SU-DHL-6 (cell line): ENCODE data around the gene DYNC1I2.
A peak's percentile ranks its signal among the peaks of the same experiment; 100 is the strongest.

Experiments used
- H2AFZ ChIP-seq: fragments of 200-600 bp; sonication (generic); 2 replicates; pipeline ENCODE4 v1.6.1; 2014; ENCODE audit warnings: low read depth, mild to moderate bottlenecking, moderate library complexity, mixed read lengths, antibody characterized with exemption, low read length; ENCODE audit not compliant: severe bottlenecking
- H3F3A ChIP-seq: fragments of 200-600 bp; shearing (Covaris generic); 2 replicates; pipeline ENCODE4 v1.6.0; 2016; ENCODE audit warnings: antibody characterized with exemption, mild to moderate bottlenecking; ENCODE audit not compliant: insufficient read depth
- H3K27ac ChIP-seq: fragments of 200-600 bp; sonication (generic); 2 replicates; pipeline ENCODE4 v1.5.1; 2016; ENCODE audit warnings: low read depth, mild to moderate bottlenecking, low read length, moderate library complexity, mixed read lengths
- H3K27me3 ChIP-seq: fragments of 200-600 bp; sonication (generic), shearing (Covaris generic); 2 replicates; pipeline ENCODE4 v1.6.0; 2014; ENCODE audit warnings: mild to moderate bottlenecking, low read length
- H3K36me3 ChIP-seq: fragments of 200-600 bp; sonication (generic); 2 replicates; pipeline ENCODE4 v1.6.1; 2014; ENCODE audit warnings: mild to moderate bottlenecking, low read length, mixed read lengths
- H3K4me2 ChIP-seq: fragments of 300-600, 200-600 bp; shearing (Covaris generic), sonication (generic); 2 replicates; pipeline ENCODE4 v1.6.0; 2014; ENCODE audit warnings: low read length, low read depth, mild to moderate bottlenecking; ENCODE audit not compliant: poor library complexity, severe bottlenecking
- H3K4me3 ChIP-seq: fragments of 200-600 bp; sonication (generic); 2 replicates; pipeline ENCODE4 v1.5.1; 2014; ENCODE audit warnings: antibody characterized with exemption, low read length, mild to moderate bottlenecking, mixed read lengths; ENCODE audit not compliant: insufficient read depth, poor library complexity, severe bottlenecking
- H3K79me2 ChIP-seq: fragments of 200-600 bp; sonication (generic); 2 replicates; pipeline ENCODE4 v1.6.1; 2014; ENCODE audit warnings: mild to moderate bottlenecking, low read length, moderate library complexity; ENCODE audit not compliant: insufficient read depth
- H3K9ac ChIP-seq: fragments of 200-600 bp; sonication (generic); 2 replicates; pipeline ENCODE4 v1.7.0; 2014; ENCODE audit warnings: mild to moderate bottlenecking, low read length
- H3K9me2 ChIP-seq: fragments of 200-600 bp; sonication (generic); replicated peaks from 2 replicates; pipeline ENCODE4 v1.6.1; 2014; ENCODE audit warnings: low read length; ENCODE audit not compliant: insufficient read depth
- H3K9me3 ChIP-seq: fragments of 200-600 bp; sonication (generic); 2 replicates; pipeline ENCODE4 v1.6.1; 2014; ENCODE audit warnings: low read length, mixed read lengths; ENCODE audit not compliant: insufficient read depth
- H4K20me1 ChIP-seq: fragments of 200-600 bp; sonication (generic); 2 replicates; pipeline ENCODE4 v1.6.1; 2014; ENCODE audit warnings: low read depth, mild to moderate bottlenecking, antibody characterized with exemption, low read length, moderate library complexity, mixed read lengths
- CTCF ChIP-seq: fragments of 200-600 bp; sonication (generic); IDR thresholded peaks from one replicate; pipeline ENCODE4 v1.5.1; 2017; ENCODE audit warnings: antibody characterized with exemption, mild to moderate bottlenecking, low read length, moderate library complexity; ENCODE audit not compliant: insufficient read depth, poor library complexity, severe bottlenecking
- EZH2phosphoT487 ChIP-seq: fragments of 200-600 bp; sonication (generic), shearing (Covaris generic); conservative IDR thresholded peaks from 2 replicates; pipeline ENCODE4 v1.6.1; 2018; ENCODE audit warnings: mild to moderate bottlenecking, antibody characterized with exemption, low read length, moderate library complexity, mixed read lengths

DYNC1I2 gene

GRCh38 chr2:171703574-171704347 is 16.5 kb downstream of the DYNC1I2 start:
- H3K27me3 ChIP-seq: no peaks in the 10 kb centered on the region
- H4K20me1 ChIP-seq: no peaks in the 10 kb centered on the region; the same call in 1 of the 2 replicates
- no peak overlapping the region for H2AFZ ChIP-seq
- H3K27ac ChIP-seq: no peak overlapping the region
- no peak for TF ChIP-seq EZH2phosphoT487
- peak; percentile 47 for TF ChIP-seq CTCF
- H3K9me3 ChIP-seq: no peaks in the 10 kb centered on the region
- no peak overlapping the region for H3K9ac ChIP-seq
- H3K36me3 ChIP-seq: peaks cover 5% of the 10 kb centered on the region; the same call in 1 of the 2 replicates
- H3F3A ChIP-seq: peaks cover 21% of the 10 kb centered on the region; the same call in 1 of the 2 replicates
- H3K4me2 ChIP-seq: no peak overlapping the region
- H3K79me2 ChIP-seq: peaks cover 17% of the 10 kb centered on the region; the same call in 1 of the 2 replicates
- no peaks in the 10 kb centered on the region for H3K9me2 ChIP-seq
- no peak overlapping the region for H3K4me3 ChIP-seq

GRCh38 chr2:171706152-171706803 is 19.0 kb downstream of the DYNC1I2 start:
- Histone ChIP-seq H3K27me3 (no peaks in the 10 kb centered on the region), H2AFZ (no peak overlapping the region), H3K27ac (no peak overlapping the region), H3K9ac (no peak overlapping the region), H4K20me1 (no peaks in the 10 kb centered on the region; the same call in 1 of the 2 replicates), H3K4me2 (peak overlapping the region; percentile 32), H3K36me3 (peaks cover 5% of the 10 kb centered on the region; the same call in 1 of the 2 replicates), H3K4me3 (no peak overlapping the region), H3K79me2 (peaks cover 15% of the 10 kb centered on the region; the same call in 1 of the 2 replicates), H3F3A (peaks cover 21% of the 10 kb centered on the region; the same call in 1 of the 2 replicates), H3K9me2 (no peaks in the 10 kb centered on the region), H3K9me3 (no peaks in the 10 kb centered on the region)
- TF ChIP-seq CTCF (peak; percentile 48), EZH2phosphoT487 (no peak)

GRCh38 chr2:171707752-171708151 is 20.5 kb downstream of the DYNC1I2 start:
- Histone ChIP-seq H3K36me3 (peaks cover 7% of the 10 kb centered on the region; the same call in 1 of the 2 replicates), H3K79me2 (peaks cover 20% of the 10 kb centered on the region; the same call in 1 of the 2 replicates), H4K20me1 (no peaks in the 10 kb centered on the region; the same call in 1 of the 2 replicates), H3K9ac (no peak overlapping the region), H3K4me2 (no peak overlapping the region), H2AFZ (no peak overlapping the region), H3K27ac (no peak overlapping the region), H3K27me3 (no peaks in the 10 kb centered on the region), H3K9me3 (no peaks in the 10 kb centered on the region), H3K4me3 (no peak overlapping the region), H3K9me2 (no peaks in the 10 kb centered on the region), H3F3A (peaks cover 19% of the 10 kb centered on the region; the same call in 1 of the 2 replicates)
- TF ChIP-seq CTCF: no peak
- TF ChIP-seq EZH2phosphoT487: no peak
